ENCODE measurements around the gene PDZD4.

DNA sequence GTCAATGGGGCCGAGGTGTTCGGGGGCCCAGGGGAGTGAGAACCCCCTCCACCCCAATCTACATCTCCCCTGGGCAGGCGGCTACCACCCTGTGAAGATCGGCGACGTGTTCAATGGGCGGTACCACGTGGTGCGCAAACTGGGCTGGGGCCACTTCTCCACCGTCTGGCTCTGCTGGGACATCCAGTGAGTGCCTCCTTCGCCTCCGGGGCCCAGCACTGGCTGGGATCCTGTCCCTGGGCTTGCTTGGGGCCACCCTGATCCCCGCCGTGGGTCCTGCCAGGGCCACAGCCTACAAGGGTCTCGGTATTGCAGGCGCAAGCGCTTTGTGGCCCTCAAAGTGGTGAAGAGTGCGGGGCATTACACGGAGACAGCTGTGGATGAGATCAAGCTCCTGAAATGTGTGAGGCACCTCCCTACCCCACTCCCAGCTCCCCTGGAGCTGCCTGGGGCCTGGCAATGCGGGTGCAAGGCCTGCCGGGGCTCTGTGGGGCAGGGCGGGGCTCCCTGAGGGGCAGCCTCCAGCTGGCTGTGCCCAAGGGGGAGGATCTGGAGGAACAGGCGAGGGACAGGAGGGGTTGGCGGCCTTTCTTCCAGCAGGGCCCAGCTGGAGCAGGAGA lies 48.8 kb downstream of the PDZD4 start:
- TF ChIP-seq, protein P1, sequence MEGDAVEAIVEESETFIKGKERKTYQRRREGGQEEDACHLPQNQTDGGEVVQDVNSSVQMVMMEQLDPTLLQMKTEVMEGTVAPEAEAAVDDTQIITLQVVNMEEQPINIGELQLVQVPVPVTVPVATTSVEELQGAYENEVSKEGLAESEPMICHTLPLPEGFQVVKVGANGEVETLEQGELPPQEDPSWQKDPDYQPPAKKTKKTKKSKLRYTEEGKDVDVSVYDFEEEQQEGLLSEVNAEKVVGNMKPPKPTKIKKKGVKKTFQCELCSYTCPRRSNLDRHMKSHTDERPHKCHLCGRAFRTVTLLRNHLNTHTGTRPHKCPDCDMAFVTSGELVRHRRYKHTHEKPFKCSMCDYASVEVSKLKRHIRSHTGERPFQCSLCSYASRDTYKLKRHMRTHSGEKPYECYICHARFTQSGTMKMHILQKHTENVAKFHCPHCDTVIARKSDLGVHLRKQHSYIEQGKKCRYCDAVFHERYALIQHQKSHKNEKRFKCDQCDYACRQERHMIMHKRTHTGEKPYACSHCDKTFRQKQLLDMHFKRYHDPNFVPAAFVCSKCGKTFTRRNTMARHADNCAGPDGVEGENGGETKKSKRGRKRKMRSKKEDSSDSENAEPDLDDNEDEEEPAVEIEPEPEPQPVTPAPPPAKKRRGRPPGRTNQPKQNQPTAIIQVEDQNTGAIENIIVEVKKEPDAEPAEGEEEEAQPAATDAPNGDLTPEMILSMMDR (conservative IDR thresholded peaks at IDR 0.05; ENCODE audit: low read depth, low read length): no peak
- TF ChIP-seq CEBPB (IDR thresholded peaks at IDR 0.05; ENCODE audit: low read depth, low read length) (no peak), RCOR1 (IDR thresholded peaks at IDR 0.05; ENCODE audit: insufficient replicate concordance, low read length) (no peak), CHD1 (IDR thresholded peaks at IDR 0.05; ENCODE audit: low read depth, low read length) (no peak), SMC3 (IDR thresholded peaks at IDR 0.05; ENCODE audit: low read depth, low read length) (no peak), MXI1 (IDR thresholded peaks at IDR 0.05; ENCODE audit: borderline replicate concordance, low read depth, low read length) (no peak), POLR2A (IDR thresholded peaks at IDR 0.05; ENCODE audit: low read depth, low read length) (no peak), RAD21 (IDR thresholded peaks at IDR 0.05; ENCODE audit: low read length) (no peak), RFX5 (IDR thresholded peaks at IDR 0.05; ENCODE audit: low read depth, low read length) (no peak), USF2 (IDR thresholded peaks at IDR 0.05; ENCODE audit: low read depth, low read length) (no peak), FOS (IDR thresholded peaks at IDR 0.05; ENCODE audit: low read depth, low read length) (no peak), BHLHE40 (IDR thresholded peaks at IDR 0.05; ENCODE audit: low read depth, low read length) (no peak), MAFK (IDR thresholded peaks at IDR 0.05; ENCODE audit: low read depth, low read length) (no peak)
- TF ChIP-seq, protein P2, sequence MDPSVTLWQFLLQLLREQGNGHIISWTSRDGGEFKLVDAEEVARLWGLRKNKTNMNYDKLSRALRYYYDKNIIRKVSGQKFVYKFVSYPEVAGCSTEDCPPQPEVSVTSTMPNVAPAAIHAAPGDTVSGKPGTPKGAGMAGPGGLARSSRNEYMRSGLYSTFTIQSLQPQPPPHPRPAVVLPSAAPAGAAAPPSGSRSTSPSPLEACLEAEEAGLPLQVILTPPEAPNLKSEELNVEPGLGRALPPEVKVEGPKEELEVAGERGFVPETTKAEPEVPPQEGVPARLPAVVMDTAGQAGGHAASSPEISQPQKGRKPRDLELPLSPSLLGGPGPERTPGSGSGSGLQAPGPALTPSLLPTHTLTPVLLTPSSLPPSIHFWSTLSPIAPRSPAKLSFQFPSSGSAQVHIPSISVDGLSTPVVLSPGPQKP (IDR thresholded peaks at IDR 0.05; ENCODE audit: borderline replicate concordance, low read depth, low read length): no peak

All from IMR-90 (cell line).